Panc1 (cell line): ENCODE data around the gene MRPL44. TPM values are rescaled to one million over a fixed set of nuclear protein-coding genes. Genes with fewer than 3 reads are reported as not detected.

Experiments
- ATAC-seq: fragments of 200-7000 bp; cut with Tn5 transposase; 2 replicates; pipeline ENCODE4 v1.9.1; 2020; ENCODE audit warnings: mild to moderate bottlenecking, moderate library complexity
- BruUV-seq: library from RNA; stranded (reverse); fragments of 400-500 nt; replicated peaks from 2 replicates; lab custom pipeline; 2021; lab: Mats Ljungman, UMichigan
- CTCF ChIA-PET: fragments of 300-600 bp; sonication (Branson Sonifier 250); formaldehyde crosslinking; loops from one replicate; lab custom pipeline; 2022; ENCODE audit warnings: antibody characterized with exemption; lab: Charles Lee
- POLR2A ChIA-PET: fragments of 300-600 bp; sonication (Branson Sonifier 250); formaldehyde crosslinking; loops from one replicate; lab custom pipeline; 2022; ENCODE audit warnings: antibody characterized with exemption; lab: Charles Lee
- DNase-seq: peaks from one replicate; pipeline ENCODE4 v3.0.0-alpha.2; 2010; ENCODE audit warnings: low read depth, low spot score
- H3K27ac ChIP-seq: 2 replicates; pipeline ENCODE4 v1.5.1; 2011; ENCODE audit warnings: mild to moderate bottlenecking, low read length, inconsistent platforms
- H3K27me3 ChIP-seq: fragments of 200-500 bp; sonication (Bioruptor generic); 2 replicates; pipeline ENCODE4 v1.6.0; 2014; ENCODE audit warnings: low read length, inconsistent platforms; ENCODE audit not compliant: control insufficient read depth, insufficient read depth
- H3K36me3 ChIP-seq: fragments of 200-500 bp; sonication (Bioruptor generic); 2 replicates; pipeline ENCODE4 v1.5.1; 2014; ENCODE audit warnings: inconsistent platforms, mild to moderate bottlenecking, low read length, moderate library complexity; ENCODE audit not compliant: control insufficient read depth, insufficient read depth
- H3K4me1 ChIP-seq: 2 replicates; pipeline ENCODE4 v1.5.1; 2011; ENCODE audit warnings: inconsistent platforms, mild to moderate bottlenecking, low read length, moderate library complexity; ENCODE audit not compliant: control insufficient read depth, insufficient read depth
- H3K4me3 ChIP-seq, 2 experiments: 2 replicates each; pipeline ENCODE4 v1.5.1; 2011 to 2012; ENCODE audit warnings: low read depth in 2 of 2, low read length in 2 of 2, mild to moderate bottlenecking in 2 of 2, inconsistent platforms in 1 of 2, moderate library complexity in 1 of 2
- H3K9me3 ChIP-seq: fragments of 200-500 bp; sonication (Bioruptor generic); 2 replicates; pipeline ENCODE4 v1.5.1; 2014; ENCODE audit warnings: low read depth, mild to moderate bottlenecking, inconsistent platforms, low read length, moderate library complexity; ENCODE audit not compliant: control insufficient read depth, insufficient read depth
- CTCF ChIP-seq: fragments of 450-650 bp; IDR thresholded peaks from 2 replicates; pipeline ENCODE4 v1.5.1; 2017; ENCODE audit warnings: mild to moderate bottlenecking
- POLR2AphosphoS5 ChIP-seq: IDR thresholded peaks from 2 replicates; pipeline ENCODE4 v1.6.1; 2012; ENCODE audit warnings: mild to moderate bottlenecking, low read depth, low read length, moderate library complexity
- REST ChIP-seq, 2 experiments: IDR thresholded peaks; 2 replicates each; pipeline ENCODE4 v1.6.1; 2011 to 2012; ENCODE audit warnings: low read depth in 2 of 2, control low read depth in 1 of 2, low read length in 1 of 2, mild to moderate bottlenecking in 1 of 2, moderate library complexity in 1 of 2; ENCODE audit not compliant: insufficient read depth in 1 of 2
- SIN3A ChIP-seq: IDR thresholded peaks from 2 replicates; pipeline ENCODE4 v1.6.1; 2012; ENCODE audit warnings: low read depth, mild to moderate bottlenecking, low read length, moderate library complexity, borderline replicate concordance; ENCODE audit not compliant: insufficient read depth
- TCF7L2 ChIP-seq: IDR thresholded peaks from 2 replicates; pipeline ENCODE4 v1.6.1; 2011; ENCODE audit warnings: mild to moderate bottlenecking, low read depth, low read length, inconsistent platforms
- in situ Hi-C: cut with HindIII; loops from 2 replicates; pipeline ENCODE4 v1.10.0; 2016; ENCODE audit warnings: low sequenced_read_pairs, low pct_unique_long_range_greater_than_20kb
- intact Hi-C: fragments of 100-400 bp; cut with micrococcal nuclease; formaldehyde crosslinking; loops from one replicate; pipeline ENCODE4 v1.10.0; 2022; ENCODE audit not compliant: unreplicated experiment
- total RNA-seq: library from RNA; stranded (reverse); gene quantifications from one replicate; pipeline ENCODE4 v1.2.1, GENCODE V29; 2021; ENCODE audit not compliant: unreplicated experiment

Gene MRPL44
- total RNA-seq, 1 experiment from 2014 or later = 27.8 TPM

GRCh38 chr2:223972656-223973102 is 15.4 kb downstream of the MRPL44 start:
- no peaks in the 10 kb centered on the region for H3K9me3 ChIP-seq
- no peaks in the 10 kb centered on the region for H3K4me1 ChIP-seq
- H3K27me3 ChIP-seq = no peaks in the 10 kb centered on the region
- H3K27ac ChIP-seq = no peak overlapping the region
- DNase-seq = no peak
- BruUV-seq = no TSS peak
- intact Hi-C loops (loop anchor here (10.0 kb wide), 2 partner anchors 392 to 672 kb away; no protein-coding TSS in a partner anchor), in situ Hi-C loops (no loop called here)
- POLR2A ChIA-PET = interaction anchor here (0.6 kb wide), 1 partner anchor 170 kb away, joined by 4 read pairs; no protein-coding TSS in a partner anchor
- no peak for ATAC-seq
- H3K36me3 ChIP-seq = no peaks in the 10 kb centered on the region; the same call in 1 of the 2 replicates
- no peak overlapping the region for H3K4me3 ChIP-seq
- CTCF ChIA-PET = interaction anchor here (0.5 kb wide), 1 partner anchor 269 kb away, joined by 5 read pairs; no protein-coding TSS in a partner anchor
- TF ChIP-seq SIN3A (no peak), REST (IDR thresholded peaks at IDR 0.05; ENCODE audit: insufficient read depth in 1 of 2, low read depth in 2 of 2, low read length in 1 of 2) (no peak), POLR2AphosphoS5 (no peak), CTCF (no peak), TCF7L2 (no peak)

GRCh38 chr2:223973606-223974005 is 16.3 kb downstream of the MRPL44 start:
- Histone ChIP-seq H3K36me3 (no peaks in the 10 kb centered on the region; the same call in 1 of the 2 replicates), H3K4me1 (no peaks in the 10 kb centered on the region), H3K27ac (no peak overlapping the region), H3K9me3 (no peaks in the 10 kb centered on the region), H3K27me3 (no peaks in the 10 kb centered on the region), H3K4me3 (no peak overlapping the region)
- in situ Hi-C loops = no loop called here
- no peak for ATAC-seq
- POLR2A ChIA-PET = no interaction called here
- TF ChIP-seq TCF7L2 (no peak), SIN3A (no peak), CTCF (no peak), REST (IDR thresholded peaks at IDR 0.05; ENCODE audit: insufficient read depth in 1 of 2, low read depth in 2 of 2, low read length in 1 of 2) (no peak), POLR2AphosphoS5 (no peak)
- CTCF ChIA-PET = no interaction called here
- intact Hi-C loops = loop anchor here (10.0 kb wide), 2 partner anchors 391 to 671 kb away; no protein-coding TSS in a partner anchor
- no peak for DNase-seq
- no TSS peak for BruUV-seq
